Nephron (organoid): ENCODE data around the gene GRIN1.
"Not testable (repeated sequence)": the region's sequence is repeated elsewhere in the genome, so short reads cannot be mapped to it uniquely, and the experiment has no call there.

Experiments
- H3K27ac Mint-ChIP-seq, 3 experiments: 2 replicates each; pipeline ENCODE4 v1.8.0; 2020; ENCODE audit warnings: mixed read lengths in 3 of 3, mild to moderate bottlenecking in 2 of 3, moderate library complexity in 1 of 3
- H3K27me3 Mint-ChIP-seq: 2 replicates; pipeline ENCODE4 v1.8.0; 2021; ENCODE audit warnings: low read depth, mild to moderate bottlenecking, moderate library complexity, mixed read lengths
- H3K36me3 Mint-ChIP-seq: 2 replicates; pipeline ENCODE4 v1.8.0; 2020; ENCODE audit warnings: low read depth, mixed read lengths
- H3K4me1 Mint-ChIP-seq: 2 replicates; pipeline ENCODE4 v1.8.0; 2020; ENCODE audit warnings: mixed read lengths
- H3K4me3 Mint-ChIP-seq, 3 experiments: 2 replicates each; pipeline ENCODE4 v1.8.0; 2020; ENCODE audit warnings: mild to moderate bottlenecking in 3 of 3, mixed read lengths in 3 of 3, moderate library complexity in 2 of 3
- H3K9me3 Mint-ChIP-seq: 2 replicates; pipeline ENCODE4 v1.8.0; 2020; ENCODE audit warnings: mixed read lengths
- TF ChIP-seq, protein P1 (sequence below), 3 experiments: fragments of 200-600 bp; sonication (generic); IDR thresholded peaks; one replicate each; pipeline ENCODE4 v1.5.0; 2021; ENCODE audit warnings: antibody characterized with exemption in 3 of 3; ENCODE audit not compliant: unreplicated experiment in 3 of 3

Gene GRIN1

DNA sequence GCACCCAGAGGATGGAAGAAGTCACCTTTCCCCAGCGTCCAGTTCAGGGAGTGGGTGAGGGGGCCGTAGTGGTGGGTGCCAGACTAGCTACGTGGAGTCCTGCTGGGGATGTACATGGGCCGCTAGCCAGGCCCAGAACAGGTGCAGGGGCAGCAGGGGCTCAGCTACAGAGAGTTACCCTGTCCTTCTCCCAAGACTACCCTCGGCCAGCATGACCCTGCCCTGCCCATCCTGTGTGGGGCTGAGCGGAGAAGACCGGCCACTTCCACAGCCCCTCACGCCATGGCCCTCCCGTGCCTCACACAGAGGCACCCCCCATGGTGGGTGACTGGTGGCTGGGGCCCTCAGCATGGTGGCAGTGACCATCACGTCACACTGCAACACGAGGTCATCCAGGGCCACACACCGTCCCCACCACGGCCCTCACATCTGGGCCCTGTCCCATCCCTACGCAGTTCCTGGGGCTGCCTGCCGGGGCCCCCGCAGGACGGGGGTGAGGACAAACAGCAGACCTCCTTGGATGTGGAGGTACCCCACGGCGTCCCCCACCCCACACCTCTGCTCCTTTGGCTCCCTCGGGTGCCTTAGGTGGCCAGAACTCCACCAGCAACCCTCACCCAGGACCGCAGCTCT lies 23.4 kb upstream of the GRIN1 start:
- TF ChIP-seq, protein P1, sequence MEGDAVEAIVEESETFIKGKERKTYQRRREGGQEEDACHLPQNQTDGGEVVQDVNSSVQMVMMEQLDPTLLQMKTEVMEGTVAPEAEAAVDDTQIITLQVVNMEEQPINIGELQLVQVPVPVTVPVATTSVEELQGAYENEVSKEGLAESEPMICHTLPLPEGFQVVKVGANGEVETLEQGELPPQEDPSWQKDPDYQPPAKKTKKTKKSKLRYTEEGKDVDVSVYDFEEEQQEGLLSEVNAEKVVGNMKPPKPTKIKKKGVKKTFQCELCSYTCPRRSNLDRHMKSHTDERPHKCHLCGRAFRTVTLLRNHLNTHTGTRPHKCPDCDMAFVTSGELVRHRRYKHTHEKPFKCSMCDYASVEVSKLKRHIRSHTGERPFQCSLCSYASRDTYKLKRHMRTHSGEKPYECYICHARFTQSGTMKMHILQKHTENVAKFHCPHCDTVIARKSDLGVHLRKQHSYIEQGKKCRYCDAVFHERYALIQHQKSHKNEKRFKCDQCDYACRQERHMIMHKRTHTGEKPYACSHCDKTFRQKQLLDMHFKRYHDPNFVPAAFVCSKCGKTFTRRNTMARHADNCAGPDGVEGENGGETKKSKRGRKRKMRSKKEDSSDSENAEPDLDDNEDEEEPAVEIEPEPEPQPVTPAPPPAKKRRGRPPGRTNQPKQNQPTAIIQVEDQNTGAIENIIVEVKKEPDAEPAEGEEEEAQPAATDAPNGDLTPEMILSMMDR (IDR thresholded peaks at IDR 0.05; ENCODE audit: unreplicated experiment in 3 of 3), result no peak
- H3K9me3 Mint-ChIP-seq, result no peaks in the 10 kb centered on the region
- H3K4me3 Mint-ChIP-seq, result no peak overlapping the region
- no peaks in the 10 kb centered on the region for H3K4me1 Mint-ChIP-seq
- no peak overlapping the region for H3K27ac Mint-ChIP-seq
- H3K27me3 Mint-ChIP-seq, result peaks cover 27% of the 10 kb centered on the region
- H3K36me3 Mint-ChIP-seq, result no peaks in the 10 kb centered on the region

DNA sequence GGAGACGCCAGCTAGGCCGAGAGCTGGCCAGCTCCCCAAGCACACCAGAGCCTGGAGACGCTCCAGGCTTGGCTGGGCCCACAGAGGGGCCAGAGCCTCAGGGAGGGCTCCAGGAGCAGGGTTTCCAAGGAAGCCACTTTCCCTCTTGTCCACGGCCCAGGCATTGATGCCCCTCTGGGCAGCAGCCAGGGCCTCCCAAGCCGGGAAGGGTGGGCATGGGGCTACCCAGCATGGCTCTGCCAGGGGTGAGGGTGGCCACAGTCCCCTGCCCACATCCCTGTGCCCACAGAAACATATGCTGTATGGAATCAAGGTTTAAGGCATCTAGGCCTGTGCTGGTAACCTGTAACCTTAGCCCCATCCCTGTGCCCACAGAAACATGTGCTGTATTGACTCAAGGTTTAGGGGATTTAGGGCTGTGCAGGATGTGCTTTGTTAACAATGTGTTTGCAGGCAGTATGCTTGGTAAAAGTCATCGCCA lies 22.9 kb upstream of the GRIN1 start:
- no peaks in the 10 kb centered on the region for H3K9me3 Mint-ChIP-seq
- TF ChIP-seq, protein P1 (IDR thresholded peaks at IDR 0.05; ENCODE audit: unreplicated experiment in 3 of 3), result no peak
- H3K36me3 Mint-ChIP-seq, result no peaks in the 10 kb centered on the region
- peak overlapping the region in 1 of 3 experiments; percentile 16 for H3K4me3 Mint-ChIP-seq
- H3K4me1 Mint-ChIP-seq, result no peaks in the 10 kb centered on the region
- peaks cover 23% of the 10 kb centered on the region for H3K27me3 Mint-ChIP-seq
- H3K27ac Mint-ChIP-seq, result no peak overlapping the region

GRCh38 chr9:137116728-137117127 lies 22.2 kb upstream of the GRIN1 start:
- no peak overlapping the region for H3K27ac Mint-ChIP-seq
- H3K9me3 Mint-ChIP-seq, result no peaks in the 10 kb centered on the region
- TF ChIP-seq, protein P1 (IDR thresholded peaks at IDR 0.05; ENCODE audit: unreplicated experiment in 3 of 3), result no peak
- peak overlapping the region; percentile 16 to 46 (median 29) for H3K4me3 Mint-ChIP-seq
- H3K36me3 Mint-ChIP-seq, result no peaks in the 10 kb centered on the region
- no peaks in the 10 kb centered on the region for H3K4me1 Mint-ChIP-seq
- H3K27me3 Mint-ChIP-seq, result peaks cover 23% of the 10 kb centered on the region

DNA sequence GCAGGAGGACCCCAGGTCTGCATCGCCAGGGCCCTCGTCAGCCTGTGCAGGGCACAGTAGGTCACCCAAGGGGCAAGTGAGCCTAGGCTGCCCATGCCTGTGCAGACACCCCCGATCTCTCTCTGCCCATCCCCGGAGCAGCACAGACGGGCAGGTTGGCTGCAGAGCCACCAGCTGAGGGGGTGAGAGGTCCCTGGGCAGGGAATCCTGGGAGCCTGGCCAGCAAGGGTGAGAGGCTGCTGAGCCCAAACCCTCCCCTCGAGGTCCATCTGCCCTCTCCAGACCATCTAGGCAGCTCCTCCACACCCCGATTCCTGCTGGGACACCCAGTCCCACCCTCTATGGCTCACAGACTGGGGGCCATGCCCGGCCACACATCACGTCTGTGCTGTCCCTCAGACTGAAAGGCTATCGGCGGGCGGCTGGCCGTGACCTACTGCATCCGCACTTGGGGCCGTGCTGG lies 21.7 kb upstream of the GRIN1 start:
- TF ChIP-seq, protein P1 (IDR thresholded peaks at IDR 0.05; ENCODE audit: unreplicated experiment in 3 of 3), result no peak
- Mint-ChIP-seq H3K27me3 (peaks cover 23% of the 10 kb centered on the region), H3K4me3 (peak overlapping the region in 1 of 3 experiments; percentile 29), H3K27ac (no peak overlapping the region), H3K4me1 (no peaks in the 10 kb centered on the region), H3K36me3 (no peaks in the 10 kb centered on the region), H3K9me3 (no peaks in the 10 kb centered on the region)

DNA sequence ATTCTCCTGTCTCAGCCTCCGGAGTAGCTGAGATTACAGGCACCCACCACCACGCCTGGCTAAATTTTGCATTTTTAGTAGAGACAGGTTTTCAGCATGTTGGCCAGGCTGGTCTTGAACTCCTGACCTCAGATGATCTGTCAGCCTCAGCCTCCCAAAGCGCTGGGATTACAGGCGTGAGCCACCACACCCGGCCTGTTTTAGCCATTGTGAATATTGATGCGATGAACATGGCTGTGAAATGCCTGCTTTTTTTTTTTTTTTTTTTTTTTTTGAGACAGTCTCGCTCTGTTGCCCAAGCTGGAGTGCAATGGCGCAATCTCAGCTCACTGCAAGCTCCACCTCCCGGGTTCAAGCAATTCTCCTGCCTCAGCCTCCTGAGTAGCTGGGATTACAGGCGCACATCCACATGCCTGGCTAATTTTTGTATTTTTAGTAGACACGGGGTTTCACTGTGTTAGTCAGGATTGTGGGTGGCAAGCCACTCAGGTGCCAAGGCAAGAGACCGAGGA lies 20.8 kb upstream of the GRIN1 start:
- not testable (repeated sequence) for H3K36me3 Mint-ChIP-seq, H3K4me1 Mint-ChIP-seq, H3K9me3 Mint-ChIP-seq, H3K27ac Mint-ChIP-seq, H3K4me3 Mint-ChIP-seq
- H3K27me3 Mint-ChIP-seq, result peaks cover 23% of the 10 kb centered on the region

DNA sequence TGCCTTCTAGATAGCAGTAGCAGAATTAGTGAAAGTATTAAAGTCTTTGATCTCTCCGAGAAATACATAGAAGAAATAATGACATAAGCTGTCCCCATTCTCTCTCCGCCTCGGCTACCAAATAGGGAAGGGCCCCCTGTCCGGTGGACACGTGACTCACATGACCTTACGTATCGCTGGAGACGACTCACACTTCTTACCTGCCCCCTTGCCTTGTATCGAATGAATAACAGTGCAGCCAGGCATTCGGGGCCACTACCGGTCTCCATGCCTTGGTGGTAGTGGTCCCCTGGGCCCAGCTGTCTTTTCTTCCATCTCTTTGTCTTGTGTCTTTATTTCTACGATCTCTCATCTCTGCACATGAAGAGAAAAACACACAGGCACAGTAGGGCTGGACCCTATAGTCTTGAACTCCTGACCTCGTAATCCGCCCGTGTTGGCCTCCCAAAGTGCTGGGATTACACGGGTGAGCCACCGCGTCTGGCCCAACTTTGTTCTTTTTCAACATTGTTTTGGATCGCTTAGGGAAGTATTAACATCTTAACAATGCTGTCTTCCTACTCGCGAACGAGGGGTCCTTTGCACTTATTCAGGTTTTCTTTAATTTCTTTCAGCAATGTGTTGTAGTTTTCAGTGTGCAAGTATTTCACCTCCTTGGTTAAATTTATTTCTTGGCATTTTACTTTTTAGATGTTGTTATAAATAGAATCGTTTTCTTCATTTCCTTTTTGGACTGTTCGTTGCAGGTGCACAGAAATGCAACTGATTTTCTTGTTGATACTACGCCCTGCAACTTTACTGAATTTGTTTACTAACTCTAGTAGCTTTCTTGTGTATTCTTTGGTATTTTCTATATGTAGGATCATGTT lies 16.8 kb upstream of the GRIN1 start:
- H3K9me3 Mint-ChIP-seq, H3K36me3 Mint-ChIP-seq, H3K27me3 Mint-ChIP-seq, H3K27ac Mint-ChIP-seq, H3K4me3 Mint-ChIP-seq, H3K4me1 Mint-ChIP-seq: not testable (repeated sequence)

- H3K9me3 Mint-ChIP-seq, H3K27me3 Mint-ChIP-seq, H3K36me3 Mint-ChIP-seq, H3K27ac Mint-ChIP-seq, H3K4me3 Mint-ChIP-seq: not testable (repeated sequence)
- H3K4me1 Mint-ChIP-seq, result peaks cover 12% of the 10 kb centered on the region
These were observed 16.0 kb upstream of the GRIN1 start for GRCh38 chr9:137122796-137123467.
